HUDEP-2 (cell line): ENCODE measurements around the gene STIMATE.

Experiments used
- DNase-seq, 76 experiments: peaks; one replicate each; lab custom pipeline; 2025; ENCODE audit not compliant: unreplicated experiment in 76 of 76; lab: John Stamatoyannopoulos, UW

STIMATE gene

DNA sequence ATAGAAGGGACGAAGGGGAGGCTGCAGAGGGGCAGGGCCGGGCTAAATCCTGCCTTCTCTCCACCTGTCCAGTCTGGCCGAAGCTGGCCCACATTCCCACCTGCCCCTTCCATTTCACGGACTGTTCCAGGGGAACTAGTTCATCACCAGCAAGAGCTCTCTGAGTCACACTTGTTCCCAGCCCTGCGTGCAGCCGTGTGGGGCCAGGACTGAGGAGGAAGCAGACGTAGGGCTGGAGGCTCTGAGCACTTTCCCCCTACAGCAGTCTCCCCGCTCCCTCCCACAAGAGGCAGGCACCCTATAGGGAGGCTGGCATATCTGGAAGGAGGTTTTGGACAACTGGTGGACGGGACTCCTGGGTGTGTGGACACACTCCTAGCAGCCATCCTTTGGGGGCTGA lies 69.9 kb downstream of the STIMATE start:
- no peak for DNase-seq

DNA sequence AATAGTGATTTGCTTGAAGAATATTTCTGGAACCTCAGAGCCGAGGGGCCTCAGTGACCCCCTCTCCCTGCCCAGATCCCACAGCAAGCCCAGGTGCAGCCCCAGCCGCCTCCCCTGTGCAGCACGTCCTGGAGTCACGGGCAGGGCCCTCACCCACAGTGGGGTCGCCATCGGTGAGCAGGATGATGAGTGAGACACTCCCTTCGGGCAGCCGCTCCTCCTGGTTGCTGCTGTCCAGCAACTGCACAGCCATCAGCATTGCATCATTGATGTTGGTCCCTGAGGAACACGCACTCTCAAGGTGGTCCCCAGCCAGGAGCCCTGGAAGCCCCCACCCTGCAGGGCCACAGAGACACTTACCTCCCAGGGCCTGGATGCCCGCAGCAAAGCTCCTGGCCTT lies 73.3 kb downstream of the STIMATE start:
- no peak for DNase-seq

DNA sequence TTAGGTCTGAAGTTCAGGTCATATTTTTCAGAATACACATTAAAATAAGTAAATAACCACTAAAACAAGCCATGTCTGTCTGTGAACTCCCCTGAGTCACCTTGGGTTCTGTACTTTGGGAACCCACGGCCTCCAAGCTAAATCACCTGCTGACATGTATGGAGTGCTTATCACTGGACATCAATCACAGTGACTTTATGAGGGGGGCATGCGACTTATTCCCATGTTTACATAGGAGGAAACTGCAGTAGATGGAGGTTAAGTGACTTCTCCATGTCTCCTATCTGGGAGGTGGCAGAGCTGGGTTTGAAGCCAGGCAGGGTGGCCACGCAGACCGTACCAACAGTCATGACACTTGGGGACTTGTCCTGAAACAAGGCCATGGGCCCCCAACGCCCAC lies 75.0 kb downstream of the STIMATE start:
- DNase-seq: no peak

- DNase-seq: peak in 25 of 76 experiments; percentile 1 to 35 (median 10)
Measured at GRCh38 chr3:52820736-52821135, 76.6 kb downstream of the STIMATE start.

DNA sequence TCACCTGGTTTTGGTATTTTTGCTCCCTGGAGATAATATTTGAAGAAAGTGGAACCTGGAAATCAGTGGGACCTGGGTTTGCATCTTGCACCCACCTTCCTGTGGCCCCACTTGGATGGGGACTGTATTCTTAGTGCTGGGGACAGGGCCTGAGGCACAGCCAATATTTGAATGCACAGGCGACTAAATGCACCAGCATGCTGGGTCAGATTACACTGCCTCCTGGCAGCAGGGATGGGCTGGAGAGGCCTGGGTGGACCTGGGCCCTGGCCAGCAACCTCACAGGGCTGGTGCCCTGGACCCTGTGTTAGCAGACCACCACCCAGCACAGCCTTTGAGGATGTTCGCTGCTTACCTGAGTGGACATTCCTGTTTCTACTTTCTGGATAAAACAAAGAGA lies 77.4 kb downstream of the STIMATE start:
- DNase-seq: no peak

- no peak for DNase-seq
Measured at GRCh38 chr3:52817860-52818259, 79.5 kb downstream of the STIMATE start.

DNA sequence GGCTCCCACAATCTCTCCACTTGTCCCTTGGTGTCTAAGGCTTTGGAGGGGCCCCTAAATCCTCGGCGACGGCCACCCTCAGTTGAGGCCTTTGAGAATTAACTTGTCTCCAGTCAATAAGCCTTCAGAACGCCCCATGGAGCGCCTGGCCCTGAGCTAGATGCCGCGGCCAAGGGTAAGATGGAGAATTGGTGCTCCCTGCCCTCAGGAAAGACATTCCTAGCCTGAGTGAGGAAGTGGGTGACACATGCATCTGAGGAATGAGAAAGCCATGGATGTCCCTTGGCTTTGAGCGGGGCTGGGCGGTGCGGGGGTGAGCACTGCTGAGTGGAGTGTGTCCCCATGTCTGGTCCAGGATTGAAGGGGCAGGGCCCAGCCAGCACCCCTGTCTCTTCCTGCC lies 80.1 kb downstream of the STIMATE start:
- DNase-seq: no peak

- DNase-seq: no peak
Measured at GRCh38 chr3:52816654-52817053, 80.7 kb downstream of the STIMATE start.

- DNase-seq: no peak
Measured at GRCh38 chr3:52816199-52816598, 81.1 kb downstream of the STIMATE start.

DNA sequence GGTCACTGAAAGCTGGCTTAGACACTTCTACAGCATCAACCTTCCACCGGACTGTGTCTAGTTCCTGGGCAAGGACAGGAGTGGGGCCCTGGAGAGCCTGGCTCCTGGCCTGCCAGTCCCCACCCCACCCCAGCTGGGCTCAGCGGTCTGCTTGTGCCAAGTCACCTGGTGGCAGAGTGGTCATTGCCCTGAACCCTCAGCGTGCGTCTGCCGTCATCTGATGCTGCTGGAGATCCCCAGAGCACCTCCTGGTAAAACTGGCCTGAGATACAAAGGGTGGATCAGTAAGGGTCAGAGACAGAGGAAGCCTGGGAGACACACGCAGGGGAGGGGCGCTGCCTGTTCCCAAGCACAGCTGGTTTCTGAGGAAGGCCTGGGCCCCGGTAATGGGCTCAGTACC lies 83.5 kb downstream of the STIMATE start:
- DNase-seq: no peak

DNA sequence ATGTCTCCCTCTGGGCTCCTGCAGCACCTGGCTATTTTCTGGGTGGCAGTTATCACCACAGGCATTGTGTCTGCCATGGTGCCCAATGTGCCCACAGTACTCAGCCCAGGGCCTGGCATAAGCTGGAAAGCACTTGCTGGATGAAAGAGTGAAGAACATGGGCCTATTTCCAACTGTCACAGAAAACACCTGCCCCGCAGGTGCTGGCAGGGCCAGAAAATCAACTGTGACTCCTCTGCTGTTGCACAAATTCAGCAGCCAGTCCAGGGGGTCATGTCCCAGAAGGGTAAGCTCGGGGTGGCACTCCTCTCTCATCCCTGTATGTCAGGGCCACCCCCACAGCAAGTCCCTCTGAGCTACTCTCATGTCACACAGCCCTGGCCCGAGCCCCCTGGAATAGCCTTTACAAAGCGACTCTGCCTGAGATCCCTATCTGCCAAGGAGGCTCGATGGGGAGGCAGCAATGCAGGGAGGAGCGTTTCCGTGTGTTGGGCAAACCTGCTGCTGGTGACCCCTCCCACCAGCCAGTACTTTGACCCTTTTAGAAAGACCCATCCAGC lies 85.8 kb downstream of the STIMATE start:
- no peak for DNase-seq

DNA sequence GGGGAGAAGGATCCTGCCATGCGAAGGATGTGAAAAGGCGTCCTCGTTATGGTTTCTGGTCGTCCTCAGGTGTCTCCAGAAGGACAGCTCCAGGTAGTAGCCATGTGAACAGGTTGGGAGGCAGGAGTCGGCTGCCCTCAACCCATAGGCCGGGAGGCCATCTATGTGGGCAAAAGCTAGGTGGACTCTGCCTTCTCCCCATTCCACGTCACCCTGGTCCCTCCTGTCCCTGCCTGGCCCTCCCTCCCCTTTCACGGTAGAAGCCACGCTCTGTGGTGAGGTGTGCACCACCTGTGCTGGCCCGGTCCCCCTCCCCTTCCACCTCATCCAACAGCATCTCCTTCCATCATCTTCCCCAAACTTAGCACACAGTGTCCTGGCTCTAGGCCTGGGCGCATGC lies 86.4 kb downstream of the STIMATE start:
- no peak for DNase-seq

GRCh38 chr3:52809662-52810377 lies 87.5 kb downstream of the STIMATE start:
- DNase-seq: no peak

DNA sequence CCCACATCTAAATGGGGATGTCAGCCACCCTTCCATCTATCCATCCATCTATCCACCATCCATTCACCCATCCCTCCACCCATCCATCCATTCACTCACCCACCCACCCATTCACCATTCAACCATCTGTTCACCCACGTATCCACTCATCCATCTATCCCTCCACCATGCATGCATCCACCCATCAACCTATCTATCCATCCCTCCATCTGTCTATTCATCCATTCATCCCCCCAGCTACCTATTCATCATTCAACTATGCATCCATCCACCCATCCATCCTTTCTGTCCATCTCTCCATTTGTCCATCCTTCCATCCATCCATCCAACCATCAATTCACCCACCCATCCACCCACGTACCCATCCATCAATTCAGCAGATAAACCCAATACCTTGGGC lies 88.2 kb downstream of the STIMATE start:
- DNase-seq: no peak

DNA sequence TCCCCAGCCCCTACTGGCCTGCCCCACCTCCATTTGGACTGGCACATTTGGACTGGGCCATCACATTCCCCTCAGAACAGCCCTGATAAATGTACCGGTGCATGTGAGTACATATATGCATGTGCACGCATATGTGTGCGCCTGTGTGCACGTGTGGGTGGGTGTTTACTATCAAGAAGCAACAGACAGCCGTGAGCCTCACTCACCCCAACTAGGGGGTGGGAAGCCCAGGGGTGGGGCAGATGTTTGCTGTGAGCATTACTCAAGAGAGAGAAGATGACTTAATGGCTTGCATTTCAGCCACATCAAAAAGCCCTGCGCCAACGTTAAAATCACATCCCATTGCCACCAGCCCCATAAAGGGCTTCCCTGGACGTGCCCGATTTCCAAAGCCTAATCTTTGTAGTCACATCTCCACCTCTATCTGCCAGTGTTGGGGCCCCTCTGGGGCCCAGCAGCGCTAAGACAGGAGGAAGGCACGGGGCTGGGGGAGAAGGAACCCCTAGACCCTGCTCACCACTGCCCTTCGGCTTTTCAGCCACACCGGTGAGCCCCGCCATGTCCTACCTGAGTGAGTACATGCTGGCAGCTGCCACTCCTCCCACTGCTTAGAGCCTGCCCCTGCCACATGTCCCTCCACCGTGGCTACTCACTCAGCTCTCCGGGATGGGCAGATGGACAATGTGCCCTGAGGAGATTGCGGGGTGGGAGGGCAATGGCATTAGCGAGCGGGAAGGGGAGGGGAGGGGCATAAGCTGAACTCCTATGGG lies 91.9 kb downstream of the STIMATE start:
- DNase-seq: no peak

DNA sequence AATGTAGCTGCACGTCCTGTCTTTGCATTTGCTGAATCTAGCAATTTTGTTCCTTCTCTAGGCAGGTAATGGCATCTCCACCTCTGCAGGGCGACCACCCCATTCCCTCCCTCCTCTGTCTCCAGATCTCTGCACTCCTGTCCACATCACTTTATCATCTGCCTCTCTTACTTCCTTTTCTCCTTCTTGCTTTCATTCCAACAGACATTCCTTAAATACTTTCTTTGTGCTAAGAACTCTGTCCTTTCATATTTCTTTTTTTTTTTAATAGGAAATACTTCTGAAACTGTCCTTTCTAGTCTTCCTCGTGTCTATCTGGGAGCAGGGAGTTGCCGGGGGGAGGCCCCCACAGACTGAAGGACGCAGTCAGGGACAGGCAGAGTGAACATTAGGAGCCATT lies 95.5 kb downstream of the STIMATE start:
- DNase-seq: no peak

DNA sequence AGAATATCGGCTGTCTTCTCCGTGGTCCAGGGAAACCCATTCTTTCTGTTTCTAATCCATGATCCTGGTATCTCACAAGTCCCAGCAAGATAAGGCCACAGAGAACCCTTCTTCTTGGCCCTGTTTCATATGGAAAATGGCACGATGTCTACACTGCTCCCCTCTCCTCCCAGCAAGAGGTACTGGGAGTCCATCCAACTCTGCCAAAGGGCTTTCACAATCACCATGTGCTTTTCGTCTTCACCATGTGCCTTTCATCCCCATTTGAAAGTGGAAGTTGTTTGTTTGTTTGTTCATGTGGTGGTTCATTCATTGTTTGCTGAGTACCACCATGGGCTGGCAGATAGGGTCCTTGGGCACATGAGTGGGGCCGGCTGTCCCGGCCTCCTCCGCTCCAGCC lies 97.3 kb downstream of the STIMATE start:
- no peak for DNase-seq

DNA sequence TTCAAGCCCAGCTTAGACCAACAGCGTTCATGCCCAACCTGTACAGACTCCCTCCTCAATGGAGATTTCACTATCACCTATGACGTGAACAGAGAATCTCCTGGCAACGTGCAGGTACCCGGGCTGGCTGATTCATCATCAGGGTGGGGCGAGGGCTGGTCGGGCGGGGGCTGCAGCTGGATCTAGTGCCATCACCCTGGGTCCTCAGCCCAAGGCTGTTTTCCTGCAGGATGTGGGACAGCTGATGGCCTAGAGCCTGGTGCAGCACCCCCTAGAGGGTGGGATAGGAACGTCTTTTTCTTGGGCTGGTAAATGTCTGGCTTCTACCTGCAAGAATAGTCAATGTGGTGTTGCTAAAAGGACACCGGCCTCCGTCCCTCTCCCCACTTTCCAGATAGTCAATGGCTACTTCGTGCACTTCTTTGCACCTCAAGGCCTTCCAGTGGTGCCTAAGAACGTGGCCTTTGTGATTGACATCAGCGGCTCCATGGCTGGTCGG lies 98.3 kb downstream of the STIMATE start:
- peak in 13 of 76 experiments; percentile 4 to 40 (median 10) for DNase-seq

DNA sequence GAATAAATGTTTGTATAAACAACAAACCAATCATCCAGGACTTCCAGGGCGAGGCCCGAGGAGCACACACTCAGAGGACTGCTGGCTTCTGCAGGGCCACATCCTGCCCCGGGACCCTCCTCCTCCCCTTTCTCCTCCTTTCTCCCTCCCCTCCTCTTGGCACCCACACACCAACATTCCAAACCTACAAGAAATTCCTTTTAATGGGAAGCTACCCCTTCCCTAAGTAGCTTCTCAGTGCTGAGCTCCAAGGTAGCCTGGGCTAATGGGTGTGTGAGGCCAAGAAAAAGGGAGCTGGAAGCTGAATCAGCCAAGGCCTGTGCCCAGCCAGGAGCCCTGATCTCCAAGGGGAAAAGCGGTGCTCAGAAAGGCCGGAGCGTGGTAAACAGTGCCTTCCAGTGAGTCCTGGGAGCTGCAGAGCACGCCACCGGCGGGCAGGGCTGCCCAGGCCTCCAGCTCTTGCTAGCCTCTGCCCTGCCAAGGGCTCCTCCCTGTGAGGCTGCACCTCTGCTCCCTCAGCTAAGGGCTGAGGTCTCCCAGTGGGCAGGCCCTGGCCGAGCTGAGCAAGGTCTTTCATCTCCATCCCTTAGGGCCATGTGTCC lies 98.9 kb downstream of the STIMATE start:
- DNase-seq: no peak

GRCh38 chr3:52796411-52796810 lies 100.9 kb downstream of the STIMATE start:
- no peak for DNase-seq

DNA sequence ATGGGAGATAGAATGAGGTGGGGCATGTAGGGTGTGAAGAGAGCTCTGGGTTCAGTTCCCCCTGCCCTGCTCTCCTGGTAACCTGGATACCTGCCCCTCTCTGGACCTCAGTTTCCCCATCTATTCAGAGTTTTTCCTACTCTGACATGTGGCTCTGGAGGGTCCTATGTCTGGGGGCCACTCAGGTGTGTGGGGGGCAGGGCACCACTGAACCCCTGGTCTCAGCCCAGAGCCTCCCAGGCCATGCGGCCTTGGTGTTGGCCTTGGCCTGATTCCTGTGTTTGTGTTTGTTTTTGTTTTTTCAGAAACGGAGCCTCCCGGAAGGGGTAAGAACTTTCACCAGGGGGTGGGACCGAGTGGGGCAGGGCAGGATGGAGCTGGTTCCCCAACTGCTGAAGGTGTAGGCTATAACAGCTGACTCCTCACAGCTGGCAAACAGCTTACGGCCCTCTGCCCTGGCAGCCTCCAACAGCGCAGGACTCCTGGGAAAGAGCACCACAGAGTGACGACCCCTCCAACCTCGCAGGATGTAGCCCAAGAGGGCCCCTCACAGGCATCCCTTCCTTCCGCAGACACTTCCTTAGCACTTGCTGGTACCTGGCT lies 101.9 kb downstream of the STIMATE start:
- DNase-seq: no peak
